WTC11 (cell line): Measurements from ENCODE around the gene NKAIN2.

Experiments
- FOXJ3 ChIP-seq: sonication (generic); formaldehyde crosslinking; IDR thresholded peaks from 2 replicates; pipeline ENCODE4 v1.9.0; 2021; ENCODE audit warnings: missing genetic modification reagents, mild to moderate bottlenecking, borderline replicate concordance
- NR2C2 ChIP-seq: sonication (generic); formaldehyde crosslinking; IDR thresholded peaks from 2 replicates; pipeline ENCODE4 v1.8.0; 2022; ENCODE audit warnings: mild to moderate bottlenecking, missing genetic modification reagents
- SMAD3 ChIP-seq: sonication (generic); formaldehyde crosslinking; IDR thresholded peaks from 2 replicates; pipeline ENCODE4 v1.8.0; 2022; ENCODE audit warnings: missing genetic modification reagents, mild to moderate bottlenecking, borderline replicate concordance
- TCF7 ChIP-seq: sonication (generic); formaldehyde crosslinking; IDR thresholded peaks from 2 replicates; pipeline ENCODE4 v1.8.0; 2022; ENCODE audit warnings: mild to moderate bottlenecking, low read depth, missing genetic modification reagents, moderate library complexity
- TEAD1 ChIP-seq: sonication (generic); formaldehyde crosslinking; IDR thresholded peaks from 2 replicates; pipeline ENCODE4 v1.8.0; 2022; ENCODE audit warnings: mild to moderate bottlenecking, missing genetic modification reagents
- ZNF423 ChIP-seq: fragments of 250-450 bp; sonication (Bioruptor Pico); IDR thresholded peaks from 2 replicates; pipeline ENCODE4 v2.1.2; 2022; ENCODE audit warnings: mild to moderate bottlenecking, moderate library complexity
- TF ChIP-seq, protein P1 (sequence below): fragments of 200-600 bp; IDR thresholded peaks from 2 replicates; pipeline ENCODE4 v1.8.0; 2022; ENCODE audit warnings: antibody characterized with exemption
- TF ChIP-seq, protein P2 (sequence below): fragments of 250-450 bp; sonication (Bioruptor Pico); IDR thresholded peaks from 2 replicates; pipeline ENCODE4 v1.9.0; 2021; ENCODE audit warnings: moderate library complexity, mild to moderate bottlenecking, inconsistent platforms, borderline replicate concordance
- TF ChIP-seq, protein P3 (sequence below): sonication (generic); formaldehyde crosslinking; IDR thresholded peaks from 2 replicates; pipeline ENCODE4 v1.8.1; 2022; ENCODE audit warnings: low read depth, missing genetic modification reagents, borderline replicate concordance
- TF ChIP-seq, protein P4 (sequence below): sonication (generic); formaldehyde crosslinking; IDR thresholded peaks from 2 replicates; pipeline ENCODE4 v1.8.0; 2023; ENCODE audit warnings: mild to moderate bottlenecking, missing genetic modification reagents
- TF ChIP-seq, protein P5 (sequence below): sonication (generic); formaldehyde crosslinking; conservative IDR thresholded peaks from 2 replicates; pipeline ENCODE4 v1.8.1; 2022; ENCODE audit warnings: mild to moderate bottlenecking, missing genetic modification reagents

DNA sequence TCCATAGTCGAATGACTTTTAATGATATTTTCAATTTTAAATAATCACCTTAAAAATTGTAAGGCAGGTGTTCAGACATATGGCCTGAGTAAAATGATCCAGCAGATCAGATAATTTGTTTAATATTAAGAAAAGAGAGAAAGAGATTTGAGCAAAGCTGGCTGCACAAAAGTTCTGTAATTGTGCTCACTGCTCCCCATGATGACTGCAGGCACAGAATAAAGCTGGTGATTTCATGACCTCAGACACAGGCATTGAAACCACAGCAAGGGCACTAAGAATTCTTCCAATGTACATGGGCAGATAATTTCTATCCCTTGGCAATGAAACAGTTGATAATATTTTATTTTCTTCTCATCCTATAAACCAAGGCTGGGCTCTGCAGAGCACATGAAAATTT, 553.1 kb downstream of the NKAIN2 start:
- TF ChIP-seq NR2C2 (CRISPR knock-in tag) (no peak), TCF7 (no peak), FOXJ3 (CRISPR knock-in tag) (no peak), ZNF423 (no peak), SMAD3 (CRISPR knock-in tag) (no peak), TEAD1 (CRISPR knock-in tag) (no peak)
- TF ChIP-seq, protein P1, sequence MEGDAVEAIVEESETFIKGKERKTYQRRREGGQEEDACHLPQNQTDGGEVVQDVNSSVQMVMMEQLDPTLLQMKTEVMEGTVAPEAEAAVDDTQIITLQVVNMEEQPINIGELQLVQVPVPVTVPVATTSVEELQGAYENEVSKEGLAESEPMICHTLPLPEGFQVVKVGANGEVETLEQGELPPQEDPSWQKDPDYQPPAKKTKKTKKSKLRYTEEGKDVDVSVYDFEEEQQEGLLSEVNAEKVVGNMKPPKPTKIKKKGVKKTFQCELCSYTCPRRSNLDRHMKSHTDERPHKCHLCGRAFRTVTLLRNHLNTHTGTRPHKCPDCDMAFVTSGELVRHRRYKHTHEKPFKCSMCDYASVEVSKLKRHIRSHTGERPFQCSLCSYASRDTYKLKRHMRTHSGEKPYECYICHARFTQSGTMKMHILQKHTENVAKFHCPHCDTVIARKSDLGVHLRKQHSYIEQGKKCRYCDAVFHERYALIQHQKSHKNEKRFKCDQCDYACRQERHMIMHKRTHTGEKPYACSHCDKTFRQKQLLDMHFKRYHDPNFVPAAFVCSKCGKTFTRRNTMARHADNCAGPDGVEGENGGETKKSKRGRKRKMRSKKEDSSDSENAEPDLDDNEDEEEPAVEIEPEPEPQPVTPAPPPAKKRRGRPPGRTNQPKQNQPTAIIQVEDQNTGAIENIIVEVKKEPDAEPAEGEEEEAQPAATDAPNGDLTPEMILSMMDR: no peak
- TF ChIP-seq, protein P2, sequence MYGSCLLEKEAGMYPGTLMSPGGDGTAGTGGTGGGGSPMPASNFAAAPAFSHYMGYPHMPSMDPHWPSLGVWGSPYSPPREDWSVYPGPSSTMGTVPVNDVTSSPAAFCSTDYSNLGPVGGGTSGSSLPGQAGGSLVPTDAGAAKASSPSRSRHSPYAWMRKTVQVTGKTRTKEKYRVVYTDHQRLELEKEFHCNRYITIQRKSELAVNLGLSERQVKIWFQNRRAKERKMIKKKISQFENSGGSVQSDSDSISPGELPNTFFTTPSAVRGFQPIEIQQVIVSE (CRISPR knock-in tag): no peak
- TF ChIP-seq, protein P3, sequence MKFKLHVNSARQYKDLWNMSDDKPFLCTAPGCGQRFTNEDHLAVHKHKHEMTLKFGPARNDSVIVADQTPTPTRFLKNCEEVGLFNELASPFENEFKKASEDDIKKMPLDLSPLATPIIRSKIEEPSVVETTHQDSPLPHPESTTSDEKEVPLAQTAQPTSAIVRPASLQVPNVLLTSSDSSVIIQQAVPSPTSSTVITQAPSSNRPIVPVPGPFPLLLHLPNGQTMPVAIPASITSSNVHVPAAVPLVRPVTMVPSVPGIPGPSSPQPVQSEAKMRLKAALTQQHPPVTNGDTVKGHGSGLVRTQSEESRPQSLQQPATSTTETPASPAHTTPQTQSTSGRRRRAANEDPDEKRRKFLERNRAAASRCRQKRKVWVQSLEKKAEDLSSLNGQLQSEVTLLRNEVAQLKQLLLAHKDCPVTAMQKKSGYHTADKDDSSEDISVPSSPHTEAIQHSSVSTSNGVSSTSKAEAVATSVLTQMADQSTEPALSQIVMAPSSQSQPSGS (CRISPR knock-in tag): no peak
- TF ChIP-seq, protein P4, sequence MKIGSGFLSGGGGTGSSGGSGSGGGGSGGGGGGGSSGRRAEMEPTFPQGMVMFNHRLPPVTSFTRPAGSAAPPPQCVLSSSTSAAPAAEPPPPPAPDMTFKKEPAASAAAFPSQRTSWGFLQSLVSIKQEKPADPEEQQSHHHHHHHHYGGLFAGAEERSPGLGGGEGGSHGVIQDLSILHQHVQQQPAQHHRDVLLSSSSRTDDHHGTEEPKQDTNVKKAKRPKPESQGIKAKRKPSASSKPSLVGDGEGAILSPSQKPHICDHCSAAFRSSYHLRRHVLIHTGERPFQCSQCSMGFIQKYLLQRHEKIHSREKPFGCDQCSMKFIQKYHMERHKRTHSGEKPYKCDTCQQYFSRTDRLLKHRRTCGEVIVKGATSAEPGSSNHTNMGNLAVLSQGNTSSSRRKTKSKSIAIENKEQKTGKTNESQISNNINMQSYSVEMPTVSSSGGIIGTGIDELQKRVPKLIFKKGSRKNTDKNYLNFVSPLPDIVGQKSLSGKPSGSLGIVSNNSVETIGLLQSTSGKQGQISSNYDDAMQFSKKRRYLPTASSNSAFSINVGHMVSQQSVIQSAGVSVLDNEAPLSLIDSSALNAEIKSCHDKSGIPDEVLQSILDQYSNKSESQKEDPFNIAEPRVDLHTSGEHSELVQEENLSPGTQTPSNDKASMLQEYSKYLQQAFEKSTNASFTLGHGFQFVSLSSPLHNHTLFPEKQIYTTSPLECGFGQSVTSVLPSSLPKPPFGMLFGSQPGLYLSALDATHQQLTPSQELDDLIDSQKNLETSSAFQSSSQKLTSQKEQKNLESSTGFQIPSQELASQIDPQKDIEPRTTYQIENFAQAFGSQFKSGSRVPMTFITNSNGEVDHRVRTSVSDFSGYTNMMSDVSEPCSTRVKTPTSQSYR (CRISPR knock-in tag): no peak
- TF ChIP-seq, protein P5, sequence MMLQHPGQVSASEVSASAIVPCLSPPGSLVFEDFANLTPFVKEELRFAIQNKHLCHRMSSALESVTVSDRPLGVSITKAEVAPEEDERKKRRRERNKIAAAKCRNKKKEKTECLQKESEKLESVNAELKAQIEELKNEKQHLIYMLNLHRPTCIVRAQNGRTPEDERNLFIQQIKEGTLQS (CRISPR knock-in tag): no peak
